HG03039 (cell line): ENCODE data around the gene ETFDH.
"Not testable (repeated sequence)": the region's sequence is repeated elsewhere in the genome, so short reads cannot be mapped to it uniquely, and the experiment has no call there.

Source experiments
- ATAC-seq: cut with Tn5 transposase; IDR thresholded peaks from one replicate; pipeline ENCODE4 v1.9.1; 2021; ENCODE audit warnings: mild to moderate bottlenecking, moderate library complexity; ENCODE audit not compliant: unreplicated experiment

ETFDH gene

DNA sequence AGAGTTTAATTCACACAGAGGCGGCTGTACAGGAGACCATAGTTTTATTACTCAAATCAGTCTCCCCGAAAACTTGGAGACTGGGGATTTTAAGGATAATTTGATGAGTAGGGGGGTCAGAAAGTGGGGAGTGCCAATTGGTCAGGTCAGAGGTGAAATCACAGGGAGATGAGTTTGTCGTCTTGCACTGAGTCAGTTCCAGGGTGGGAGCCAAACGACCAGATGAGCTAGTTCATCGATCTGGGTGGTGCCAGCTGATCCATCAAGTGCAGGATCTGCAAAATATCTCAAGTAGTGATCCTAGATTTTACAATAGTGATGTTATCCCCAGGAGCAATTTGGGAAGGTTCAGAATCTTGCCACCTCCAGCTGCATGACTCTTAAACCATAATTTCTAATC is 4.0 kb downstream of the ETFDH start:
- ATAC-seq, result no peak

DNA sequence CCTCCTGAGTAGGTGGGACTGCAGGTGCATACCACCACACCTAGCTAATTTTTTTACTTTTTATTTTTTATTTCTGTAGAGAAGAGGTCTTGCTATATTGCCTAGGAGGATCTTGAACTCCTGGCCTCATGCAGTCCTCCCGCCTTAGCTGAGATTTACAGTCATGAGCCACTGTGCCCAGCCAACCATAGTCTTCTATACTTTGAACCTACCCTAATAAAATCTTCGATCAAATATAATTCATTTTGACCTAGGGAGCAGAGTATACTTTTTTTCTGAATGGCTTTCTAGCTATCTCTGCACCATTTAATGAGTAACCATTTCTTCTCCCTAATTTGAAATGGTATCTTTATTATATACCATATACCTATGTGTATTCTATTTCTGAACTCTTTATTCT is 6.7 kb downstream of the ETFDH start:
- ATAC-seq, result no peak

DNA sequence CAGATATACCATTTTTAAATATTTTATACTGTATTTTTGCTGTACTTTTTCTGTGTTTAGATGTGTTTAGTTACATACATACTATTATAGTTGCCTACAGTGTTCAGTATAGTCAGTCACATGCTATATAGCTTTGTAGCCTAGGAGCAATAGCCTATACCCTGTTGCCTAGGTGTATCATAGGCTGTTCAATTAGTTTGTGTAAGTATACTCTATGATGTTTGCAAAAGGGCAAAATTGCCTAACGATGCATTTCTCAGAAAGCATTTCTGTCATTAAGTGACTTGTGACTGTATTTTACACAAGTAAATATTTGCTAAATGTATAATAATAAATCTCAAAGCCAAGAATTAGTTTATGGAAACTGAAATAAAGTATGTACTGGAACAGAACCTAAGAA is 9.5 kb downstream of the ETFDH start:
- ATAC-seq, result no peak

DNA sequence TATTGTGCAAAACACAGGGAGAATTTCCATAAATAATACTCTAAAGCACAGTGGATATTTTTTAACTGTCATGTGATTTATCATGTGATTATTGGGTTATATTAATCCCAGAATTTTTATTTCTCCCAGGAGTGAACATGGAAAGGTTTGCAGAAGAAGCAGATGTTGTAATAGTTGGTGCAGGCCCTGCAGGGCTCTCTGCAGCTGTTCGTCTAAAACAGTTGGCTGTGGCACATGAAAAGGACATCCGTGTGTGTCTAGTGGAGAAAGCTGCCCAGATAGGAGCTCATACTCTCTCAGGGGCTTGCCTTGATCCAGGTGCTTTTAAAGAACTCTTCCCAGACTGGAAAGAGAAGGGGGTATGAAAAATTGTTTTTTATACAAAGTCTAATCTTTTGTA is 10.0 kb downstream of the ETFDH start:
- no peak for ATAC-seq

DNA sequence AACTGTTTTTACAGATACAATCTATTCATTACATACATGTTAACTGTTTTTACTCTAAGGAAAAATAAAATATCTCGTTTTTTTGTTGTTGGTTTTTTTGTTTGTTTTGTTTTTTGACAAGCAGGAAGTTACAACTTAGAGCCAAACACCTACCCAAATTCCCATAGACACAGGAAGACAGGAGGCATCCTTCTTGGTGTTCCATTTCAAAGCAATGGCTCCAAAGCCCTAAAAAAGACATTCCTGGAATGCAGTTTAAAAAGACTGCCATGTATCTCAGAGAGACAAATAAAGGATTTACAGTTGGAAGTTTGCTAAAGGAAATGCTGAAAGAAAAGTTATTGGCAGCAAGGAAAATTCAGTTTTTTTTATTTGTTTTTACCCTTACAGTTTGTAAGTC is 16.7 kb downstream of the ETFDH start:
- ATAC-seq, result no peak

DNA sequence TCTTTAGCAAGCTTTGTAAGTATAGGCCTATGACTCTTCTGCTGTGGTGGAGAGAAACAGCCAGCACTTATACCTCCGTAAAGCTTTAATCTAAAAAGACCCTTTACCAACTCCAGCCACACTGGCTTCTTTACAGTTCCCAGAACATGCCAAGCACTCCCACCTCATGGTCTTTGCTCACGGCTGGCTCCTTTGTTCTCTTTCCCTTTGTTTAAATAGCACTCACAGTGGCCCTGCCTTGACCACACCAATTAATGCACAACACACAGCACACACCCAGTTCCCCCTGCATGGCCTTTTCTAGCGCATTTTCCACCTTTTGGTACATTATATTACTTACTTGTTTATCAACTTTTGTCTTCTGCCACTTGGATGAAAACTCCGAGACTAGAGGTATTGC is 32.2 kb downstream of the ETFDH start:
- ATAC-seq, result no peak

DNA sequence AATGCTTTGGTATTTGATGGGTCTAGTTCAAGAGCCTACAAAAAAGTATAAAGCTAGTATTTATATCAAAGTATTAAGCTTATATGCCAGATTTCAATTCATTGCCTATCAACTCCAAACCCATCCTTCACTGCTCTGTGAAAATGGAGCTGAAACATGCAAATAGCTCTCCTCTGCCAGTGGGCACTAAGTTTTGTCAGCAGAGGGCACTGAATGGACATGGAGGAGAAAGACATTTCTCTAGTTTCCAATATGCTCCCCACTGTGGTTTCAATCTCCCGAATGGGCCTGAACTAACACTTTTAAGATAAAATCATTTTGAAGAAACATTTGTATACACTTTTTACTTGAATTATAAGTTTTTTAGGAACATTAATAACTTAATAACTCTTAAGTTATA is 38.7 kb downstream of the ETFDH start:
- ATAC-seq, result no peak

DNA sequence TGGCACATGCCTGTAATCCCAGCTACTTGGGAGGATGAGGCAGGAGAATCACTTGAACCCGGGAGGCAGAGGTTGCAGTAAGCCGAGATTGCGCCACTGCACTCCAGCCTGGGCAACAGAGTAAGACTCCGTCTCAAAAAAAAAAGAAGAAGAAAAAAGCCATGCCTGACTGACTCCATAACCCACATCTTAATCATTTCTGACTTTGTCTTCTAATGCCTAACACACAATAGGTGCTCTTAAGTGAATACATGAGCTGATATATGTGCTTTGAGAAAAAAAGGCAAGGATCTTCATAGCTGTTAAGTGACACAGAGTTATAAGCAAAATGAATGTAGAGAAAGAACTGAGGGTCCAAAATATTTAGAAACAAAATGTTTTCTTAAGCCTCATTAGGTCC is 40.5 kb downstream of the ETFDH start:
- not testable (repeated sequence) for ATAC-seq

DNA sequence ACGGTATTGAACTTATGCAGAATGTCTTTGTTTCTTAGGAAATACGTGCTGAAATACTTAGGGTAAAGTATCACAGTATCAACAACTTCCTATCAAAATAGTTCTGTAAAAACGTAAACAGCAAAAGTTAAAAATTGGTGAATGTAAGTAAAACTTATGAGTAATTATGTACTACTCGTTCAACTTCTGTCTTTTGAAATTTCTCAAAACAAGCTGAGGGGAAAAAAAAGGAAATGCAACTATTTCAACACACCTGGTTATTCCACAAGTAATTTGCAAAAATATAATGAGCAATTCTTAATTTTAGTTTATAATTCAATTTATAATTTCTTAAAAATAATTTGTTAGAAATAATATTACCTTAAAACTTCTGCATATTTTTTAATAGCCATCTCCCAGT is 42.8 kb downstream of the ETFDH start:
- no peak for ATAC-seq

DNA sequence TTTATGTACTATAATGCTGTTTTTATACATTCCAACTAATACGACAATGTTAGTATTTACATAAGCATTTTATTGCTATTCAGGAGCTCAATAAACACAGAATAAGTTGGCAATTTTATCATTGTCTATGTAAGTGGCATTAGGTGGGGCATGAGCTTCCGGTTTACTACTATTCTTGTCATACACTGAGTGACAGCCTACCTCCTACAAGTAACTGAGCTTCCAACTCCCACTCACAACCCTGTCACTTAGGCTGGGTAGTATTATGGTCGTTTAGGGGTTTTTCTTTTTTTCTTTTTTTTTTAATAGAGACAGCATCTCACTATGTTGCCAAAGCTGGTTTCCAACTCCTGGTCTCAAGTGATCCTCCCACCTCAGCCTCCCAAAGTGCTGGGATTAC is 43.7 kb downstream of the ETFDH start:
- ATAC-seq, result no peak

DNA sequence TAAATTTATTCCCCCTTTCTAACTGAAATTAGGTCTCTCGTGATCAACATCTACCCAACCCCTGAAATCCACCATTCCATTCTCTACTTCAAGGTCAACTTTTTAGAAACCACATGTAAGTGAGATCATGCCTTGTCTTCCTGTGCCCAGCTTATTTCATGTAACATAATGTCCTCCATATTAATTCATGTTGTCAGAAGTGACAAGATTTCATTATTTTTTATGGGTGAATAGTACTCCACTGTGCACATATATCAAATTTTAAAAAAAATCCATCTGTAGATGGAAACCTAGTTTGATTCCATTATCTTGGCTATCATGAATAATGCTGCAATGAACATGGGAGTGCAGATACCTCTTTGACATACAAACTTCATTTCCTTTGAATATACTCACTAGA is 49.6 kb downstream of the ETFDH start:
- no peak for ATAC-seq

DNA sequence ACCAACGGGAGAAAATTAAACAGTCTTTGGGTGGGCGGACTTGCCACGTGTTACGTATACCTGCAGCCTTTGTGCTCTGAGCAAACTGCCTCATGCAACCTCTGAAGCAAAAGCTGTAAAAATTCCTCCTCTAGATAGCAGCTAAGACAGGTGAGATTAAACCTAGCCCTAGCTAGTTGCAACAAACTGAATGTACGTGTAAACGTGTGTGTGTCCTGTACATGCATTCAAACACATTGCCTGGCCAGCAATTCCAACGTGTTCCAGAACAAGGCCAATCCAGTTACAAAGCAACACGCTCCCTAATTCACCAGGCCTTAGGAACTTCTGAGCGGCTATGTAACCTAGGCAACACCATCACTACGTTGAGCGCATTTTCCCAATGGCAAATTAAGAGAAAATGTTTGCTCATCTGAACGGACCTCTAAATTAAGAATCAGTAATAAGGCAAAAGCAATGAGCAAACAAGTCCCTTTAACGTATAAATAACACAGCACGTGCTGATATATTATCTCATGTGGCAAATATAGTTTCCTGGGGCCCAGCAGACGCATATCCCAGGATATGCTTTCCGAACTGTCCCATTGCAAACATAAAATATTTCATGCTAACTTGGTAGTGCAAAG is 50.3 kb downstream of the ETFDH start:
- ATAC-seq, result no peak

DNA sequence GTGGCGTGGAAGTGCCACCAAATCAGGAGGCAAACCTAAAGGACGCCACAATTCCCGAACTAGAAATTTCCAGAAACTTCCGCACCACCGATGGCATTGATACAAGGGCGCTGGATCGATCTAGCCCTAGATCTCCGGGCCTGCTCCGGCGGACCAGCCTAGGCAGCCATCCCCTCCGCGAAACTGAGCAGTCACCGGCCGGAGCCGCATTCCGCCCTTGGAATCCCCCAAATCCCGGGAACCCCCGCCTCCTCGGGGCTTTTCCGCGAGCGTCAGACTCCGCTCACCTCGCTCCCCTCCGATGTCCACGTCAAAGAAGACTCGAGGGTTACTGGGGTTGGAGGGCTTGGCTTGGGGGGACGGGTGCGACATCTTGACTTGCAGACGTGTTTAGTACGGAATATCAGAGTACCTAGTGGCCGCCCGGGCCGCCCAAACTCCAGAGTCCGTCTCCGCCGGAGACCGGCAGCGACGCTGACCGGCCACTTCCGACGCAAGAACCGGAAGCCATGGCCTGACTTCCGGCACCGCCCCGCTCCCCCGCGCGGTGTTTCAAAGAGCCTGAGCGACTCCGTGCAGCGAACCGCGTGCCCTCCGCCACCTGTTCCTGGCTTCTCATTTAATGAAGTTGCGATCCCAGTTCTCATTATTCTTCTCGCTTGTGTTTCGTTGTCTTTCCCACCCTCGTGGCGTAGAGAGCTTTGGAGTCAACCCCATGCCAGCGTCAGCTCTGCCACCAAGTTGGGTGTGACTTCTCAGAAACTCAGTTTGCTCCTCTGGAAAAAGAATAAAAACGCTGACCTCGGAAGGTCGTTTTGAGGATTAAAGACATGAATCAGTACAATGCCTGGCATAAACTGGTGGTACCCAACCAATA is 51.1 kb downstream of the ETFDH start, which contains the start of gene PPID:
PPID (minus strand) TSS at position 480 of the 877 bp plus-strand sequence; CDS start at position 372, 108 bp downstream.
- peak; percentile 97 for ATAC-seq

DNA sequence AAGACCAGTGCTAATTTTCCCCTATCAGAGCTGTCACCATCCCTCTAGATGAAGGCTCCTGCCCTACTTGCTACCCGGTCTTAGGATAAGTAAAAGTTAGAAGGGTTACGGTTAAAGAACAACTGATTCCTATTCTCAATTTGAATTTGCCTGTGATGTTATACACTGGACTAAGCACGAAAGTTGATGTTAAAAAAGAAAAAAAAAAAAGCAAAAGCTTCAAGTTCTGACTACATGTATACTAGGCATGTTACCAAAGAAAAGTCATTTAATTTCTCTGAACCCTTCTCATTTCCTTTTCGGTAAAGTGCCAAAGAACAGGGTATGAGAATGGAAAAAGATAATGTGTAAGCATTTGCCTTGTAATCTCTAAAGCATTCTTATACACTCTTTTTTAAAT is 52.5 kb downstream of the ETFDH start:
- no peak for ATAC-seq

DNA sequence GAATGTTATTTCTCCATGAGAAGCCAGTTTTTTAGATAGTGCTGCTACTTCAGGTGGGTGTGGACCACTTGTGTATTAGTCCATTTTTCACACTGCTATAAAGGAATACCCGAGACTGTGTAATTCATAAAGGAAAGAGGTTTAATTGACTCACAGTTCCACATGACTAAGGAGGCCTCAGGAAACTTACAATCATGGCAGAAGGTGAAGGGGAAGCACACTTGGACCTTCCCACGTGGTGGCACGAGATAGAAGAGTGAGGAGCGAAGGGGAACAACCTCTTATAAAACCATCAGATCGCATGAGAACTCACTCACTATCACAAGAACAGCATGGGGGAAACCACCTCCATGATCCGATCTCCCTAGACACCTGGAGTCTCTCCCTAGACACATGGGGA is 54.5 kb downstream of the ETFDH start:
- no peak for ATAC-seq

DNA sequence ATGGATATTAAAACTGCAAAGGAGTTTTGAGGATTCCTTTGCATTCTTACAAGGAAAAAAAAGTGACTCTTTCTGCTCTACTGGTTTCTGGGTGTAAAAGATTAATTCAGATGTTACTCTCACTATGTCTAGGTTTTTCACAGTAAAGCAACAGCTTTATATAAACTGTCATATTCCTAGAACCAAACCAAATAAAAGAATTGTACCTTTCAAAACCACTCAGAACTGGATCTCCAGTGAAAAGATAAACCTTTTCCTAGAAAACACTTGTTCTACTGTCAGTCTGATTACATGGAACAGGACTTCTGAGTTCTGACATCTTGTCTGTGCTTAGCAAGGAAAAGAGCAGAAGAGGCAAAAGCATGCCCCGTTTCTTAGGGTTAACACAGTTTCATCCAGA is 56.1 kb downstream of the ETFDH start:
- no peak for ATAC-seq

DNA sequence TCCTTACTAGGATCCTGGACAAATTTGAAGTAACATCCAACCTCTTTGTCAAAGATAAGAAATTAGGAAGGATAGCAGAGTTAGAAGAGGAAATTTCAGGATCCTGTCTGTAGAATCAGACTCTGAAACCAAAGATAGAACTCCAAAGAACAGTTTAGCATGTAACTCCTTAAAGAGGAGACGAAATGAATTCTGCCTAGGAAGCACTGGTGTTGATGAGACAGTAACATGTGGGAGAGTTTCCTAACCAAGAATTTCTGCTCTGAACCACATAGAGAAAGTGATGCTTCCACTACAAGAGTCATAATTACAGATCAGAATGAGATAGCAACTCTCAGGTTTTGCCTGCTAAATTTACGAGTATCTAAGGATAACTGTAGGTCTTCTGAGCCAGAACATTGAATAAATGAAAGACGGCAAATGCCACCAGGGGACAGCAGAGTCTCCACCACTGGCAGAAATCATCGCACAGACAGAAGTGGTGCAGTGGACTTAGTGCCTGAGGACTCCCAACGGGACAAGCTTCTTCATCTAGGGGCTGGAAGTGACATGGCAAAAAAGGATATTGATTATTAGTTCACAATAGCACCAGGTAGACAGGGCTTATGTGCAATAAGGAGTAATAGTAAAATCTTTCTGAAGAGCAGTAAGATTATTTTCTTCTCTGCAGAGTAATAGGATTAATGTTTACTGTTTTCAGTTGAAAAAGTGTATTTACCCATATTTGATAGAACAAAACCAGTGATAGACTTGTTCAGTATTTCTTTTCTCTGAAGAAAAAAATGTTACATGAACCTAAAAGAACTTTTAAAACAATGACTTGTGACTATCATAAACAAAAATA is 57.8 kb downstream of the ETFDH start:
- ATAC-seq, result peak; percentile 77

DNA sequence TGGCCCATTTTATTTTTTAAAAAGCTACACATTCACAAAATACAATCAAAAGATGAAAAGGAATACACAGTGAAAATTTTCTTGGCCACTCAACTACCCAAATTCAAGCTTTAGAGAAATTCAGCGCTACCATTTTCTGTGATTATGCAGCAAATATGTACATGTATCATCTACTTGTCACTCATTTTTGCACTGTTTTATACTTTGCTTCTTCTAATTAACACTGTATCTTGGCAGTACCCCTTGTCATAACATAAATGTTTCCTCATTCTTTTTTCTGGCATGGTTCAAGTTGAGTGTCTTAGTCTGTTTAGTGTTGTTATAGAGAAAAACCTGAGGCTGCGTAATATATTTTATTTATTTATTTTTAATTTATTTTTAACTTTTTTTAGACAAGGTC is 66.8 kb downstream of the ETFDH start:
- no peak for ATAC-seq

DNA sequence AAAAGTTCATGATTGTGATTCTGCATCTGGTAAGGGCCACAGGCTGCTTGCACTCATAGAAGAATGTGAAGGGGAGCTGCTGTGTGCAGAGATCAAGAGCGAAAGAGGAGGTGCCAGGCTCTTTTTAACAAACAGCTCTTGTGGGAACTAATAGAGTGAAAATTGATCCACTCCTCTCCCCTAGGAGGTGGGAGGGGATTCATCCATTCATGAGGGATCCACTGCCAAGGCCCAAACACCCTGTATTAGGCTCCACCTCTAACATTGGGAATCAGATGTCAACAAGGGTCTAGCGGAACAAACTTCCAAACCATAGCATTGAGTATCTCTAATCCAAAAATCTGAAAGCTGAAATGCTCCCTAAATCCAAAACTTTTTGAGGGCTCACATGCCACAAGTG is 67.5 kb downstream of the ETFDH start:
- ATAC-seq, result no peak

DNA sequence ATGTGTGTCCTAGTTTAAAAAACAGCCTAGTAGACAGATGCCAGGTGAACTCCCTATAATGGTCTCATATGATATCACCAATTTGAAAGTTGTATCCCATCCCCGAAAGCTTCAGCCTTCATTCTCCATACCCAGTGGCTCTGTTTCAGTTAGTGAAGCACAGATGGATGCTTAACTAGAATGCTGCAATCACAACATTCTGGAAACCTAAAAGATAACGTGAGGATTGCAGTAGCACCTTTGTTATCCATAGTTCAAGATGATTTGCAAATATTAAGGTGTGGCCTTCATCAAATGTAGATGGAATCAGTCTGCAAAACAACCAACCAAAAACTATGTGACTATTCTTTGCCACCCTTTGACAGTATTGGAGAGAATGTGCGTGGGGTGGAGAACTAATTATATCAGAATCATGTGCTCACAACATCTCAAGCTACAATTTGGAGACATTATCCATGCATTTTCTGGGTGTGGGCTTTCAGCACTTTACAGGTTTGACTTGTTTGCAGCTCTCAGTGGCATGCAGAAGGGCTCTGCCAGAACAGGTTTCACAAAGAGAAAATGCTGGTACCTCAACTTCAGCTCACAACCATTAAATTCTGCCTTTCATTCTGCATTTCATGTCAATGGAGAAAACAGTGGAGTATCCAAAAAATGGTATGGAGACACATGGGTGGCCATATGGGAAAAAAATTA is 69.4 kb downstream of the ETFDH start:
- no peak for ATAC-seq

DNA sequence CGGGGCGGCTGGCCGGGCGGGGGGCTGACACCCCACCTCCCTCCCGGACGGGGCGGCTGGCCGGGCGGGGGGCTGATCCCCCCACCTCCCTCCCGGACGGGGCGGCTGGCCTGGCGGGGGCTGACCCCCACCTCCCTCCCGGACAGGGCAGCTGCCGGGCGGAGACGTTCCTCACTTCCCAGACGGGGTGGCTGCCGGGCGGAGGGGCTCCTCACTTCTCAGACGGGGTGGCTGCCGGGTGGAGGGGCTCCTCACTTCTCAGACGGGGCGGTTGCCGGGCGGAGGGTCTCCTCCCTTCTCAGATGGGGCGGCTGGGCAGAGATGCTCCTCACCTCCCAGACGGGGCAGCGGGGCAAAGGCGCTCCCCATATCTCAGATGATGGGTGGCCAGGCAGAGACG is 74.4 kb downstream of the ETFDH start:
- ATAC-seq, result not testable (repeated sequence)
